GM12873 (cell line): ENCODE measurements around the gene ITPR2.

ENCODE experiments used
- CTCF ChIP-seq: IDR thresholded peaks from 2 replicates; pipeline ENCODE4 v1.5.1; 2012; ENCODE audit warnings: low read depth, mild to moderate bottlenecking, moderate library complexity, low read length, control low read depth; ENCODE audit not compliant: insufficient read depth; ENCODE audit errors: missing control alignments

Gene ITPR2

GRCh38 chr12:26523708-26524150, 309.3 kb downstream of the ITPR2 start:
- no peak for TF ChIP-seq CTCF

- no peak for TF ChIP-seq CTCF
These were observed 312.1 kb downstream of the ITPR2 start for GRCh38 chr12:26520869-26521268.

GRCh38 chr12:26520109-26520508, 312.9 kb downstream of the ITPR2 start:
- no peak for TF ChIP-seq CTCF

- no peak for TF ChIP-seq CTCF
These were observed 313.5 kb downstream of the ITPR2 start for GRCh38 chr12:26519462-26519861.

GRCh38 chr12:26514364-26514763, 318.6 kb downstream of the ITPR2 start:
- TF ChIP-seq CTCF, result no peak

- TF ChIP-seq CTCF, result no peak
These were observed 319.5 kb downstream of the ITPR2 start for GRCh38 chr12:26513363-26514043.

GRCh38 chr12:26512213-26512612, 320.8 kb downstream of the ITPR2 start:
- TF ChIP-seq CTCF, result no peak
